Measurements from ENCODE around the gene ANKS6.

- TF ChIP-seq CTCF (IDR thresholded peaks at IDR 0.05; ENCODE audit: low read depth, low read length, poor library complexity, severe bottlenecking) (no peak), EZH2phosphoT487 (IDR thresholded peaks at IDR 0.05; ENCODE audit: borderline replicate concordance, low read length) (no peak)
These were observed 7.7 kb upstream of the ANKS6 start for GRCh38 chr9:98804083-98804482.
